Subcutaneous abdominal adipose tissue (tissue), 5 donors: ENCODE measurements around the gene SUCLA2.
"Not testable (repeated sequence)": the region's sequence is repeated elsewhere in the genome, so short reads cannot be mapped to it uniquely, and the experiment has no call there.

Experiments
- H3K27ac ChIP-seq: one replicate; pipeline ENCODE4 v1.7.0; 2013; ENCODE audit warnings: low read depth, mild to moderate bottlenecking, inconsistent platforms, low read length, moderate library complexity
- H3K27me3 ChIP-seq, 5 donors: one replicate each; pipeline ENCODE4 v1.7.0; 2013; ENCODE audit warnings: low read length in 5 of 5, inconsistent platforms in 1 of 5; ENCODE audit not compliant: control insufficient read depth in 5 of 5, insufficient read depth in 4 of 5
- H3K36me3 ChIP-seq, 5 donors: one replicate each; pipeline ENCODE4 v1.7.0; 2013; ENCODE audit warnings: low read length in 5 of 5; ENCODE audit not compliant: control insufficient read depth in 5 of 5, insufficient read depth in 5 of 5
- H3K4me1 ChIP-seq, 5 donors: one replicate each; pipeline ENCODE4 v1.7.0; 2013; ENCODE audit warnings: low read length in 5 of 5, mild to moderate bottlenecking in 3 of 5, moderate library complexity in 1 of 5; ENCODE audit not compliant: control insufficient read depth in 5 of 5, insufficient read depth in 5 of 5
- H3K4me3 ChIP-seq, 5 donors: one replicate each; pipeline ENCODE4 v1.7.0; 2013; ENCODE audit warnings: low read length in 5 of 5, low read depth in 1 of 5
- H3K9ac ChIP-seq, 5 donors: one replicate each; pipeline ENCODE4 v1.7.0; 2013; ENCODE audit warnings: low read length in 5 of 5, mild to moderate bottlenecking in 4 of 5, moderate library complexity in 3 of 5
- H3K9me3 ChIP-seq, 5 donors: one replicate each; pipeline ENCODE4 v1.7.0; 2013; ENCODE audit warnings: low read length in 5 of 5; ENCODE audit not compliant: control insufficient read depth in 5 of 5
- donor health status: healthy.
- donor health status: healthy.
- donor health status: healthy.
- donor health status: healthy.
- donor health status: healthy.

The SUCLA2 gene

DNA sequence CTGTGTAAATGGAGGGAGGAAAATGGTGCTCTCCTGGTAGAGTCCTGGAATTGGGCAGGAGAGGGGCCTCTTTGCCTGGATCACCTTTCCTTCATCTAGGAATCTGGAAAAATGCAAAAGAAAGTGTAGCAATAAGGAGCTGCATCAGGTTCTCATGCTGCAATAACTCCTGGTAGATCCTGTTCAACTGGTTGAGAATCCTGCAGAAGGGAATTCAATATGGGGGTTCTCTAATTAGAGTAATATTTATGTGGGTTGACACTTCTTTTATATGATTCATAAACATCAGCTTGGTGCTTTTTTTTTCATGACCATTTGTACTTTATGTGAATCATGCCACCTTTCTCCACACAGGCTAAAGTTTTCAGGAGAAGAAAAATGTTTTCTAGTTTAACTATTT lies 27.0 kb upstream of the SUCLA2 start:
- no peaks in the 10 kb centered on the region for H3K4me1 ChIP-seq
- peaks cover 0 to 3% (median 0%) of the 10 kb centered on the region in 5 donors for H3K36me3 ChIP-seq
- H3K27ac ChIP-seq: no peak overlapping the region
- no peak overlapping the region for H3K4me3 ChIP-seq
- no peak overlapping the region for H3K9ac ChIP-seq
- peaks cover 0 to 8% (median 6%) of the 10 kb centered on the region in 5 donors for H3K9me3 ChIP-seq
- H3K27me3 ChIP-seq: no peaks in the 10 kb centered on the region

- H3K27me3 ChIP-seq: no peaks in the 10 kb centered on the region
- H3K4me1 ChIP-seq: no peaks in the 10 kb centered on the region
- no peaks in the 10 kb centered on the region for H3K36me3 ChIP-seq
- no peak overlapping the region for H3K27ac ChIP-seq
- no peaks in the 10 kb centered on the region for H3K9me3 ChIP-seq
- no peak overlapping the region for H3K9ac ChIP-seq
- H3K4me3 ChIP-seq: no peak overlapping the region
These were observed 18.7 kb upstream of the SUCLA2 start for GRCh38 chr13:48019796-48020195.

- Histone ChIP-seq H3K27me3 (no peaks in the 10 kb centered on the region), H3K9ac (no peak overlapping the region), H3K9me3 (no peaks in the 10 kb centered on the region), H3K4me3 (no peak overlapping the region), H3K36me3 (peaks cover 0 to under 1% (median 0%) of the 10 kb centered on the region in 5 donors), H3K27ac (no peak overlapping the region), H3K4me1 (no peaks in the 10 kb centered on the region)
These were observed 17.6 kb upstream of the SUCLA2 start for GRCh38 chr13:48018637-48019036.

DNA sequence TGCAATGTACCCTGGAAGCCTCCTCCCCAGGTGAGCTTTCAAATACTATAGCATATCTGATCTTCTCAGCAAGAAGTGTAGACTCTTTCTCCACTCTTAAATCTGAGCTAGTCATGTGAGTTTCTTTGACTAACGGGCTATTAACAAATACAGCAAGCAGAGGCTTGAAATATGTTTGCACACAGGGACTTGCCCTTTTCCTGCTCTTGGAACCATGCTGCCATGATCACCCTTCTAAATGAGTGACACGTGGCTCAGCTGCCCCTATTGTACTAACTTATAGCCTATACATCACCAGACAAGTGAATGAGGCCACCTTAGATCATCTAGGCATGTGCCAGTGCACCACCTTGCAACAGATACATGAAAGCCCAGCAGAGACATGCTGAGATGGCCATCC lies 13.3 kb upstream of the SUCLA2 start:
- Histone ChIP-seq H3K36me3 (peaks cover 0 to 4% (median 0%) of the 10 kb centered on the region in 5 donors), H3K4me3 (no peak overlapping the region), H3K27me3 (no peaks in the 10 kb centered on the region), H3K4me1 (no peaks in the 10 kb centered on the region), H3K9ac (no peak overlapping the region), H3K27ac (no peak overlapping the region), H3K9me3 (no peaks in the 10 kb centered on the region)

DNA sequence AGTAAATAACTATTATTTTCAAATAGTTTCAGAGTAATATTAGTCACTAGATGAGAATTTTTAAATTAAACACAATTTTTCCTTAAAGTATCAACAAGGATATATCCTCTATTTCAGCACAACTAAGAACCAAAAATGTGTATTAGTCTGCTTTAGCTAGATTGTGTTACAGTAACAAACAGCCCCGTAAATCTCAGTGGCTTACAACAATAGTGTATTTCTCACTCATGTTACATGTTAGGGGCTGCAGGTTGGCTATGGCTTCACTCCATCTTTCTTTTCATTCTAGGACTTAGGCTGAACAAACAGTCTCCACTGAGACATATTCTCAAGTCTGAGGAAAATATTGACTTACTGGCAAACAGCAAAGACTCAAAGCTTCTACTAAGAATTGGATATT lies 11.6 kb upstream of the SUCLA2 start:
- Histone ChIP-seq H3K4me1 (no peaks in the 10 kb centered on the region), H3K27ac (no peak overlapping the region), H3K4me3 (no peak overlapping the region), H3K36me3 (peaks cover 0 to 4% (median 0%) of the 10 kb centered on the region in 5 donors), H3K27me3 (no peaks in the 10 kb centered on the region), H3K9ac (no peak overlapping the region), H3K9me3 (no peaks in the 10 kb centered on the region)

DNA sequence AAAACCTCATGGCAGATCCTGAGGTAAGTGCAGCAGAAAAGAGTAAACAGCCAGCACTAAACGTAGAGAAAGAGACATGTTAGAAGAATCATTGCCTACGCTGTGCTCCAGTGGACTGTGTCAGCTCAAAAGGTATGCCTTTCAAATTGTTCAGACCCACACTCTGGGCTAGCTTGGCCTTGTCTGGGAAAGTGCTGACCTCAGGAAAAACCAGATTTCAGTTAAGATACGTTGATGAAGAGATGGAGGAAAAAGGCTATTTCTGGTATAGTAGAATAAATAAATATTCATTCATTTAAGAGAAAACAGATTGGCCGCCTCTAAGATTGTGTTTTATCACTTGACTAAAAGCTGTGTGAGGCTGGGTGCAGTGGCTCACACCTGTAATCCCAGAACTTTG lies 9.6 kb upstream of the SUCLA2 start:
- Histone ChIP-seq H3K9ac (no peak overlapping the region), H3K4me3 (no peak overlapping the region), H3K27me3 (no peaks in the 10 kb centered on the region), H3K9me3 (no peaks in the 10 kb centered on the region), H3K27ac (no peak overlapping the region), H3K36me3 (peaks cover 0 to 4% (median 0%) of the 10 kb centered on the region in 5 donors), H3K4me1 (no peaks in the 10 kb centered on the region)

- no peak overlapping the region for H3K4me3 ChIP-seq
- no peaks in the 10 kb centered on the region for H3K27me3 ChIP-seq
- peaks cover 0 to 4% (median 0%) of the 10 kb centered on the region in 5 donors for H3K36me3 ChIP-seq
- H3K27ac ChIP-seq: no peak overlapping the region
- no peak overlapping the region for H3K9ac ChIP-seq
- H3K9me3 ChIP-seq: no peaks in the 10 kb centered on the region
- H3K4me1 ChIP-seq: no peaks in the 10 kb centered on the region
These were observed 8.2 kb upstream of the SUCLA2 start for GRCh38 chr13:48009284-48009683.

GRCh38 chr13:48006396-48006795 lies 5.3 kb upstream of the SUCLA2 start:
- Histone ChIP-seq H3K9ac (no peak overlapping the region), H3K9me3 (no peaks in the 10 kb centered on the region), H3K36me3 (no peaks in the 10 kb centered on the region), H3K27me3 (no peaks in the 10 kb centered on the region), H3K27ac (no peak overlapping the region), H3K4me1 (peaks cover 0 to 8% (median 7%) of the 10 kb centered on the region in 5 donors), H3K4me3 (no peak overlapping the region)

DNA sequence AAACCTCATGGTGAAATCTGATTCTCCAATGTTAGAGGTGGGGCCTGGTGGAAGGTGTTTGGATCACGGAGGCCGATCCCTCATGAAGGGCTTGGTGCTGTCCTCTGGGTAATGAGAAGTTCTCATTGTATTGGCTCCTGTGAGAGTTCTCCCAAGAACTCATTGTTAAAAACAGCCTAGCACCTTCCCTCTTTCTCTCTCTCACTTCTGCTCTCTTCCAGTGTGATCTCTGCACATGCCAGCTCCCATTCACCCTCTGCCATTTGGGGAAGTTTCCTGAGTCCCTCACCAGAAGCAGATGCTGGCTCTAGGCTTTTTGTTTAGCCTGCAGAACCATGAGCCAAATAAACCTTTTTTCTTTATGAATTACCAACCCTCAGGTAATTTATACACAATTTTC lies 3.1 kb upstream of the SUCLA2 start:
- H3K36me3 ChIP-seq: no peaks in the 10 kb centered on the region
- H3K27ac ChIP-seq: no peak overlapping the region
- H3K9ac ChIP-seq: no peak overlapping the region
- peaks cover 3 to 25% (median 20%) of the 10 kb centered on the region in 5 donors for H3K4me1 ChIP-seq
- no peaks in the 10 kb centered on the region for H3K27me3 ChIP-seq
- no peaks in the 10 kb centered on the region for H3K9me3 ChIP-seq
- H3K4me3 ChIP-seq: no peak overlapping the region

- not testable (repeated sequence) for H3K36me3 ChIP-seq, H3K9ac ChIP-seq, H3K27ac ChIP-seq, H3K27me3 ChIP-seq, H3K9me3 ChIP-seq
- H3K4me1 ChIP-seq: peaks cover 3 to 41% (median 35%) of the 10 kb centered on the region in 5 donors
- peak overlapping the region in 2 of 5 donors; percentile 98 to 100 for H3K4me3 ChIP-seq
These were observed 926 bp upstream of the SUCLA2 start for GRCh38 chr13:48001999-48002398.
